Common myeloid progenitor, CD34-positive (primary cell): ENCODE measurements around the gene DACH1.

Experiments used
- CTCF ChIA-PET: fragments of 350-600 bp; sonication (Branson Sonifier 250); formaldehyde crosslinking; loops from one replicate; lab custom pipeline; 2021; ENCODE audit warnings: antibody characterized with exemption; lab: Charles Lee
- POLR2A ChIA-PET: fragments of 350-600 bp; sonication (Branson Sonifier 250); formaldehyde crosslinking; loops from one replicate; lab custom pipeline; 2021; ENCODE audit warnings: antibody characterized with exemption; lab: Charles Lee
- DNase-seq, 3 donors: peaks; one replicate each; pipeline versions ENCODE4 v3.0.0 to v3.0.0-alpha.2; 2013
- H3K27ac ChIP-seq, 2 experiments: 1 replicate in 1 of 2; 2 replicates in 1 of 2; pipeline ENCODE4 v1.7.0; 2013; ENCODE audit warnings: inconsistent platforms in 2 of 2, low read length in 2 of 2, mild to moderate bottlenecking in 2 of 2, low read depth in 1 of 2, moderate library complexity in 1 of 2; ENCODE audit not compliant: severe bottlenecking in 2 of 2, insufficient read depth in 1 of 2, poor library complexity in 1 of 2
- H3K27me3 ChIP-seq, 5 experiments: replicated peaks in 2 of 5; 1 replicate in 3 of 5; 2 replicates in 2 of 5; pipeline versions ENCODE4 v1.6.1 to v1.7.0; 2013; ENCODE audit warnings: low read length in 4 of 5, mild to moderate bottlenecking in 2 of 5, moderate library complexity in 2 of 5, inconsistent platforms in 1 of 5; ENCODE audit not compliant: insufficient read depth in 5 of 5, control insufficient read depth in 4 of 5
- H3K36me3 ChIP-seq, 4 experiments: 1 replicate in 2 of 4; 2 replicates in 2 of 4; pipeline versions ENCODE4 v1.6.1 to v1.7.0; 2013; ENCODE audit warnings: low read length in 3 of 4, control low read depth in 1 of 4, mild to moderate bottlenecking in 1 of 4; ENCODE audit not compliant: control insufficient read depth in 4 of 4, insufficient read depth in 4 of 4
- H3K4me1 ChIP-seq, 4 experiments: 1 replicate in 3 of 4; 2 replicates in 1 of 4; pipeline versions ENCODE4 v1.6.1 to v1.7.1; 2013; ENCODE audit warnings: low read length in 3 of 4, mild to moderate bottlenecking in 3 of 4, control low read depth in 1 of 4, inconsistent platforms in 1 of 4, moderate library complexity in 1 of 4; ENCODE audit not compliant: control insufficient read depth in 4 of 4, insufficient read depth in 4 of 4; ENCODE audit errors: control extremely low read depth in 1 of 4
- H3K4me3 ChIP-seq, 7 experiments: 1 replicate in 4 of 7; 2 replicates in 3 of 7; pipeline versions ENCODE4 v1.5.1 to v1.7.0; 2013; ENCODE audit warnings: mild to moderate bottlenecking in 7 of 7, low read length in 6 of 7, moderate library complexity in 6 of 7, inconsistent platforms in 2 of 7, low read depth in 2 of 7, control low read depth in 1 of 7; ENCODE audit not compliant: insufficient read depth in 4 of 7, control insufficient read depth in 1 of 7; ENCODE audit errors: extremely low read depth in 1 of 7
- H3K9me3 ChIP-seq, 5 experiments: 1 replicate in 4 of 5; 2 replicates in 1 of 5; pipeline versions ENCODE4 v1.6.1 to v1.7.1; 2013; ENCODE audit warnings: low read length in 4 of 5, mild to moderate bottlenecking in 2 of 5, inconsistent platforms in 1 of 5, low read depth in 1 of 5, moderate library complexity in 1 of 5; ENCODE audit not compliant: control insufficient read depth in 4 of 5, insufficient read depth in 2 of 5; ENCODE audit errors: control extremely low read depth in 1 of 5
- WGBS: methylation state at CpG from one replicate; pipeline ENCODE4 v1.1.5; 2013; ENCODE audit not compliant: insufficient coverage; 5-methylcytosine and 5-hydroxymethylcytosine counted together

Gene DACH1

GRCh38 chr13:71577127-71577526 lies 289.9 kb downstream of the DACH1 start:
- H3K4me1 ChIP-seq: peaks cover 0 to 10% (median 2%) of the 10 kb centered on the region in 4 experiments
- peaks cover 0 to 7% (median 2%) of the 10 kb centered on the region in 4 experiments for H3K36me3 ChIP-seq
- WGBS: 100% methylated on average over 2 of the region's 2 CpGs
- no peak for DNase-seq
- H3K27ac ChIP-seq: no peak overlapping the region
- ChIA-PET CTCF (interaction anchor here (1.0 to 1.1 kb wide), 2 partner anchors 20 to 302 kb away, joined by 3 read pairs; no protein-coding TSS in a partner anchor), POLR2A (no interaction called here)
- H3K9me3 ChIP-seq: no peaks in the 10 kb centered on the region
- H3K4me3 ChIP-seq: no peak overlapping the region
- H3K27me3 ChIP-seq: no peaks in the 10 kb centered on the region

- CTCF ChIA-PET: interaction anchor here (1.0 to 1.1 kb wide), 2 partner anchors 20 to 302 kb away, joined by 3 read pairs; no protein-coding TSS in a partner anchor
- peak; percentile 8 to 79 (median 71) for DNase-seq
- POLR2A ChIA-PET: no interaction called here
Measured at GRCh38 chr13:71576571-71576970, 290.4 kb downstream of the DACH1 start.

GRCh38 chr13:71546881-71547280 lies 320.1 kb downstream of the DACH1 start:
- H3K4me1 ChIP-seq: no peaks in the 10 kb centered on the region
- H3K36me3 ChIP-seq: peaks cover 0 to 2% (median 0%) of the 10 kb centered on the region in 4 experiments
- no CpG with 5 or more reads among the region's 4 CpGs for WGBS
- no peak for DNase-seq
- CTCF ChIA-PET: interaction anchor here (1.0 kb wide), 1 partner anchor 332 kb away, joined by 3 read pairs; no protein-coding TSS in a partner anchor
- POLR2A ChIA-PET: no interaction called here
- no peak overlapping the region for H3K4me3 ChIP-seq
- H3K27ac ChIP-seq: no peak overlapping the region
- no peaks in the 10 kb centered on the region for H3K27me3 ChIP-seq
- H3K9me3 ChIP-seq: no peaks in the 10 kb centered on the region

More at GRCh38 chr13:71576571-71576970, 290.4 kb downstream of the DACH1 start:
- H3K36me3 ChIP-seq: peaks cover 0 to 11% (median 2%) of the 10 kb centered on the region in 4 experiments
- H3K9me3 ChIP-seq: no peaks in the 10 kb centered on the region
- H3K27ac ChIP-seq: no peak overlapping the region
- no CpG with 5 or more reads among the region's 1 CpG for WGBS
- H3K4me1 ChIP-seq: peaks cover 0 to 10% (median 2%) of the 10 kb centered on the region in 4 experiments
- H3K4me3 ChIP-seq: no peak overlapping the region
- no peaks in the 10 kb centered on the region for H3K27me3 ChIP-seq

- Histone ChIP-seq H3K4me1 (no peaks in the 10 kb centered on the region), H3K27me3 (no peaks in the 10 kb centered on the region), H3K27ac (no peak overlapping the region), H3K4me3 (no peak overlapping the region), H3K9me3 (no peaks in the 10 kb centered on the region), H3K36me3 (peaks cover 0 to 4% (median 1%) of the 10 kb centered on the region in 4 experiments)
- WGBS: no CpG with 5 or more reads among the region's 1 CpG
- DNase-seq: no peak
- POLR2A ChIA-PET: no interaction called here
- CTCF ChIA-PET: no interaction called here
Measured at GRCh38 chr13:71540098-71540497, 326.9 kb downstream of the DACH1 start.

- Histone ChIP-seq H3K9me3 (no peaks in the 10 kb centered on the region), H3K36me3 (peaks cover 0 to 2% (median under 1%) of the 10 kb centered on the region in 4 experiments), H3K27me3 (no peaks in the 10 kb centered on the region), H3K4me1 (no peaks in the 10 kb centered on the region), H3K27ac (no peak overlapping the region), H3K4me3 (no peak overlapping the region)
- WGBS: 100% methylated on average over 1 of the region's 2 CpGs
- DNase-seq: no peak
- ChIA-PET POLR2A (interaction anchor here (0.6 kb wide), 1 partner anchor 151 kb away, joined by 3 read pairs; no protein-coding TSS in a partner anchor), CTCF (no interaction called here)
Measured at GRCh38 chr13:71536201-71536600, 330.8 kb downstream of the DACH1 start.

GRCh38 chr13:71524613-71525304 lies 342.2 kb downstream of the DACH1 start:
- Histone ChIP-seq H3K4me1 (peaks cover 0 to 1% (median 0%) of the 10 kb centered on the region in 4 experiments), H3K9me3 (no peaks in the 10 kb centered on the region), H3K27me3 (no peaks in the 10 kb centered on the region), H3K36me3 (peaks cover 0 to 4% (median under 1%) of the 10 kb centered on the region in 4 experiments), H3K4me3 (no peak overlapping the region), H3K27ac (no peak overlapping the region)
- no peak for DNase-seq
- ChIA-PET POLR2A (no interaction called here), CTCF (no interaction called here)
- 93% methylated on average over 14 of the region's 16 CpGs for WGBS

- ChIA-PET POLR2A (no interaction called here), CTCF (no interaction called here)
- Histone ChIP-seq H3K36me3 (peaks cover 0 to 2% (median under 1%) of the 10 kb centered on the region in 4 experiments), H3K4me1 (peaks cover 0 to 1% (median 0%) of the 10 kb centered on the region in 4 experiments), H3K9me3 (no peaks in the 10 kb centered on the region), H3K4me3 (no peak overlapping the region), H3K27ac (no peak overlapping the region), H3K27me3 (no peaks in the 10 kb centered on the region)
- 100% methylated on average over 2 of the region's 3 CpGs for WGBS
- DNase-seq: no peak
Measured at GRCh38 chr13:71524245-71524612, 342.8 kb downstream of the DACH1 start.
